Neutrophil (primary cell): Measurements from ENCODE around the gene SIK2.

Experiments used
- H3K27ac ChIP-seq: fragments of 200-600 bp; sonication (generic); 2 replicates; pipeline ENCODE4 v1.5.1; 2016; ENCODE audit warnings: mild to moderate bottlenecking, moderate library complexity
- H3K27me3 ChIP-seq: fragments of 200-600 bp; sonication (generic); 2 replicates; pipeline ENCODE4 v1.6.0; 2016; ENCODE audit warnings: mild to moderate bottlenecking
- H3K36me3 ChIP-seq: fragments of 200-600 bp; sonication (generic); 2 replicates; pipeline ENCODE4 v1.5.1; 2017
- H3K4me1 ChIP-seq, 2 experiments: fragments of 200-600 bp in 1 of 2; sonication (generic) in 1 of 2; 1 replicate in 1 of 2; 2 replicates in 1 of 2; pipeline versions ENCODE4 v1.5.1 to v1.6.1; 2013 to 2016; ENCODE audit warnings: low read depth in 1 of 2, low read length in 1 of 2, mild to moderate bottlenecking in 1 of 2, moderate library complexity in 1 of 2; ENCODE audit not compliant: control insufficient read depth in 1 of 2, insufficient read depth in 1 of 2
- H3K4me3 ChIP-seq, 2 experiments: fragments of 200-600 bp in 1 of 2; sonication (generic) in 1 of 2; 1 replicate in 1 of 2; 2 replicates in 1 of 2; pipeline ENCODE4 v1.5.1; 2013 to 2016; ENCODE audit warnings: low read depth in 1 of 2, low read length in 1 of 2, mild to moderate bottlenecking in 1 of 2, moderate library complexity in 1 of 2
- H3K9me3 ChIP-seq: fragments of 200-600 bp; sonication (generic); 2 replicates; pipeline ENCODE4 v1.5.1; 2016
- TF ChIP-seq, protein P1 (sequence below): fragments of 200-600 bp; sonication (generic); IDR thresholded peaks from 2 replicates; pipeline ENCODE4 v1.5.1; 2016; ENCODE audit warnings: antibody characterized with exemption

The SIK2 gene

DNA sequence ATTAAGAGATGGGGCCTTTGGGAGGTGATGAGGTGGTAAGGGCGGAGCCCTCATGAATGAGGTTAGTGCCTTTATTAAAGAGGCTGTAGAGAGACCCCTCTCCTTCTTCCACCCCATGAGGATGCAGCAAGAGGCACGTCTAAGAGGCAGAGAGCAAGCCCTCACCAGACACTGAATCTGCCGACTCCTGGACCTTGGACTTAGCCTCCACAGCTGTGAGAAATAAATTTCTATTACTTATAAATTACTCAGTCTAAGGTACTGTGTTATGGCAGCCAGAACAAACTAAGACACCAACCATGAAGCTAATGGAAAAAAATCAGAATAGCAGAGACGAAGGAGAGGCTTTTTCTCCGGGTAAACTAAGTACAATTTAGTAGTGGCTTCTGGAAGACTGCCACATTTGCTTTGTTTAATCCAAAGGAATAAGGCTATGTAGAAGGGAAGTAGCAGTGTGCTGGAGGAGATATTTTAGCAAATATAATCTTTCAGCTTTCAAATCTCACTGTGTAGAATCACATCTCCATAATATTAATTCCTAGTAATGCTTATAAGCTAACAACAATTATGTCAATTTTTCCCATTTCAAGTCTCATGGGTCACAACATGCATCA is 12.3 kb upstream of the SIK2 start:
- no peaks in the 10 kb centered on the region for H3K27me3 ChIP-seq
- H3K36me3 ChIP-seq, result no peaks in the 10 kb centered on the region
- TF ChIP-seq, protein P1, sequence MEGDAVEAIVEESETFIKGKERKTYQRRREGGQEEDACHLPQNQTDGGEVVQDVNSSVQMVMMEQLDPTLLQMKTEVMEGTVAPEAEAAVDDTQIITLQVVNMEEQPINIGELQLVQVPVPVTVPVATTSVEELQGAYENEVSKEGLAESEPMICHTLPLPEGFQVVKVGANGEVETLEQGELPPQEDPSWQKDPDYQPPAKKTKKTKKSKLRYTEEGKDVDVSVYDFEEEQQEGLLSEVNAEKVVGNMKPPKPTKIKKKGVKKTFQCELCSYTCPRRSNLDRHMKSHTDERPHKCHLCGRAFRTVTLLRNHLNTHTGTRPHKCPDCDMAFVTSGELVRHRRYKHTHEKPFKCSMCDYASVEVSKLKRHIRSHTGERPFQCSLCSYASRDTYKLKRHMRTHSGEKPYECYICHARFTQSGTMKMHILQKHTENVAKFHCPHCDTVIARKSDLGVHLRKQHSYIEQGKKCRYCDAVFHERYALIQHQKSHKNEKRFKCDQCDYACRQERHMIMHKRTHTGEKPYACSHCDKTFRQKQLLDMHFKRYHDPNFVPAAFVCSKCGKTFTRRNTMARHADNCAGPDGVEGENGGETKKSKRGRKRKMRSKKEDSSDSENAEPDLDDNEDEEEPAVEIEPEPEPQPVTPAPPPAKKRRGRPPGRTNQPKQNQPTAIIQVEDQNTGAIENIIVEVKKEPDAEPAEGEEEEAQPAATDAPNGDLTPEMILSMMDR, result no peak

GRCh38 chr11:111591187-111591960 is 10.9 kb upstream of the SIK2 start:
- Histone ChIP-seq H3K9me3 (no peaks in the 10 kb centered on the region), H3K27me3 (no peaks in the 10 kb centered on the region), H3K27ac (no peak overlapping the region), H3K4me3 (no peak overlapping the region), H3K36me3 (no peaks in the 10 kb centered on the region), H3K4me1 (no peaks in the 10 kb centered on the region)
- TF ChIP-seq, protein P1, result no peak

More for the DNA sequence above, 12.3 kb upstream of the SIK2 start:
- H3K9me3 ChIP-seq, result no peaks in the 10 kb centered on the region
- no peak overlapping the region for H3K27ac ChIP-seq
- H3K4me1 ChIP-seq, result no peaks in the 10 kb centered on the region
- H3K4me3 ChIP-seq, result no peak overlapping the region

GRCh38 chr11:111592491-111592890 is 9.8 kb upstream of the SIK2 start:
- TF ChIP-seq, protein P1, result no peak
- no peaks in the 10 kb centered on the region for H3K36me3 ChIP-seq
- no peak overlapping the region for H3K27ac ChIP-seq
- H3K27me3 ChIP-seq, result no peaks in the 10 kb centered on the region
- no peak overlapping the region for H3K4me3 ChIP-seq
- no peaks in the 10 kb centered on the region for H3K9me3 ChIP-seq
- H3K4me1 ChIP-seq, result no peaks in the 10 kb centered on the region

GRCh38 chr11:111596319-111596718 is 5.9 kb upstream of the SIK2 start:
- H3K27me3 ChIP-seq, result no peaks in the 10 kb centered on the region
- no peaks in the 10 kb centered on the region for H3K4me1 ChIP-seq
- no peaks in the 10 kb centered on the region for H3K9me3 ChIP-seq
- TF ChIP-seq, protein P1, result no peak
- no peaks in the 10 kb centered on the region for H3K36me3 ChIP-seq
- no peak overlapping the region for H3K4me3 ChIP-seq
- no peak overlapping the region for H3K27ac ChIP-seq

DNA sequence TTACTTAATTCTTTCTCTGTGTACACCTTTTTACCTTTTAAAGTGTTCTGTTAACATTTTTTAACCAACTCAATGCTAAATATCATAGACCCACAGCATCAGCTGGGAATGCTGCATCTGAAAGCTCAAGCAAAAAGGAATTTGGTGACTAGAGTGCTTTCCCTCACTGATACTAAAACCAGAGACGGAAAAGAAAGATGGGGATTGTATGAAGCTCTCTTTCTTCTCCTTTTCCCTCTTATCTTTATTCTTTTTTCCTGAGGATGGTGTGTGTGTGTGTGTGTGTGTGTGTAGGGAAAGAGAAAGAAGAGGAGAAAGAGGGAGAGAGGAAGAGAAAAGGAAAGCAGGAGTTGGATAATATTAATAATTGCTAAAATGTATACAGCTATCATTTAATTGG is 4.1 kb upstream of the SIK2 start:
- Histone ChIP-seq H3K4me3 (no peak overlapping the region), H3K9me3 (no peaks in the 10 kb centered on the region), H3K4me1 (peaks cover 2 to 4% of the 10 kb centered on the region in 2 experiments), H3K27ac (no peak overlapping the region), H3K27me3 (peaks cover 7% of the 10 kb centered on the region), H3K36me3 (no peaks in the 10 kb centered on the region)
- TF ChIP-seq, protein P1, result no peak
